Peyer's patch (tissue), 4 donors: ENCODE measurements around the gene FERMT2.

Source experiments
- CTCF ChIP-seq, 6 experiments: fragments of 450-650 bp in 4 of 6; fragments of 200-600 bp in 2 of 6; sonication (generic) in 1 of 6; IDR thresholded peaks; one replicate each; pipeline ENCODE4 v1.5.1; 2017 to 2019; ENCODE audit warnings: antibody characterized with exemption in 6 of 6, mild to moderate bottlenecking in 3 of 6, moderate library complexity in 1 of 6
- POLR2A ChIP-seq, 2 donors: fragments of 450-650 bp; IDR thresholded peaks; one replicate each; pipeline ENCODE4 v1.5.1; 2017; ENCODE audit warnings: antibody characterized with exemption in 2 of 2, mild to moderate bottlenecking in 2 of 2, moderate library complexity in 2 of 2

- TF ChIP-seq CTCF (IDR thresholded peaks at IDR 0.05) (no peak), POLR2A (IDR thresholded peaks at IDR 0.05) (no peak)
Measured at GRCh38 chr14:52988139-52988538, 37.3 kb upstream of the FERMT2 start.
